Measurements from ENCODE around the gene KRTAP21-2.

DNA sequence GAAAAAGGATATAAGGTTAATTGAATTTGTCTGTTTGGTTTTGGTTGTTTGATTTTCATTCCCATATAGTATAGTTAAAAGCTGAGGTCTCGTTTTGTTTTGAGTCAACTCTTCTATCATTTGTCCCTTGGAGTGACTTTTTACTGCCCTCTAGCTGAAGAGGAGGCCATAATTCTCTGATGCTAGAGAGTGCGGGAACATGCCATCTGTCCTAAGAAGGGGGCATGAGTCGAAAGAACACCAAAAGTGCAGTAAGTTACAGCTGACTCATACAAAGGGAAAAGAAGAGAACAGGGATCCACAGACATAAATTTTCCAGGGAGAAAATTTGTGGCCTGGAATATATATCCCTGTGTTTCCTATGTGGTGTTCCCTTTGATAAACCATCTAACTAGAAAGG, 32.6 kb downstream of the KRTAP21-2 start:
- TF ChIP-seq, protein P1, sequence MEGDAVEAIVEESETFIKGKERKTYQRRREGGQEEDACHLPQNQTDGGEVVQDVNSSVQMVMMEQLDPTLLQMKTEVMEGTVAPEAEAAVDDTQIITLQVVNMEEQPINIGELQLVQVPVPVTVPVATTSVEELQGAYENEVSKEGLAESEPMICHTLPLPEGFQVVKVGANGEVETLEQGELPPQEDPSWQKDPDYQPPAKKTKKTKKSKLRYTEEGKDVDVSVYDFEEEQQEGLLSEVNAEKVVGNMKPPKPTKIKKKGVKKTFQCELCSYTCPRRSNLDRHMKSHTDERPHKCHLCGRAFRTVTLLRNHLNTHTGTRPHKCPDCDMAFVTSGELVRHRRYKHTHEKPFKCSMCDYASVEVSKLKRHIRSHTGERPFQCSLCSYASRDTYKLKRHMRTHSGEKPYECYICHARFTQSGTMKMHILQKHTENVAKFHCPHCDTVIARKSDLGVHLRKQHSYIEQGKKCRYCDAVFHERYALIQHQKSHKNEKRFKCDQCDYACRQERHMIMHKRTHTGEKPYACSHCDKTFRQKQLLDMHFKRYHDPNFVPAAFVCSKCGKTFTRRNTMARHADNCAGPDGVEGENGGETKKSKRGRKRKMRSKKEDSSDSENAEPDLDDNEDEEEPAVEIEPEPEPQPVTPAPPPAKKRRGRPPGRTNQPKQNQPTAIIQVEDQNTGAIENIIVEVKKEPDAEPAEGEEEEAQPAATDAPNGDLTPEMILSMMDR (IDR thresholded peaks at IDR 0.05) = no peak
- TF ChIP-seq POLR2A (IDR thresholded peaks at IDR 0.05) = no peak

Data from stomach (tissue), 4 donors.